ENCODE results near the gene VCP.

DNA sequence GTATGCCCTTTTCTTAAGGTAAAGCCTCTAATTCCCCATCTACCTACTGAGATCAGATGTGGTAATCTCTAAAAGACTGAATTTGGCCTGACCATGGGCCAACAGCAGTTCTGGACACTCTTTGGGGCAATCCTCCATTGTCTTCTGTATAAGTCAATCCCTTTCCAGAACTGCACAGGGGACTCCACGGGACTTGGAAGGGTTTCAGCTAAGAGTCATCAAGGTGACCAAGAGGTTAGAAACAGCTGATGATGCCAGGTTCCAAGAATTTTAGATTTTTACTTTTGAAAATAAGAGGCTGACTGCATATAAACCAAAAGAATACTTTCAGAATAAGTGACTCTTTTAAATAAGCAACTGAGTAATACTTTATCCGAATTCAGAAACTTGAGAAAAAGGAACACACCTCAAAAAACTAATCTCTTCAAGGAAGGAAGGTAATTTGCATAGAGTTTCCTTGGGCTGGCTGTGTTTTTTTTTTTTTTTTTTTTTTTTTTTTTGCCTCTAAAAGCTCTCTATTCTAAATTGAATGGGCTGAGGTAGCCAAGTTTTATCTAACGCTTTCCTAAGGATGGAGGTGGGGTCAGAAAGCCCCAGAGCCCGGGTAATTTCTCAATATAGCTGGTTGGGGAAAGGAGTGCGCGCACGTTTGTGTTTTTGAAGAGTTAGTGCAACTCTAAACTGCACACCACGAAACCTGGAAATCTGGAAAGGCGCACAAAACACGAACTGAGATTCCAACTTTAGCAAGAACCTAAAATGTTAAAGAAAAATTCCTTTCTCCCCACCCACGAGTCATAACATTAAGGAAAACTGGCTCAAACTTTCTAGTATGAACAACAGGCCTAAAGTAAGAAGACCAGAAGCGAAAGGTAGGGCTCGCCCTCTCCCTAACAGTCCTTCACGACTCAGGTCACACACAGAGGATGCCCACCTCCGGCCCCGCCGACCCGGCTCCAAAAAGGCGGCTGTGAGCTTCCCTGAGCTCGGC, 1.3 kb downstream of the VCP start:
- TF ChIP-seq, protein P1, sequence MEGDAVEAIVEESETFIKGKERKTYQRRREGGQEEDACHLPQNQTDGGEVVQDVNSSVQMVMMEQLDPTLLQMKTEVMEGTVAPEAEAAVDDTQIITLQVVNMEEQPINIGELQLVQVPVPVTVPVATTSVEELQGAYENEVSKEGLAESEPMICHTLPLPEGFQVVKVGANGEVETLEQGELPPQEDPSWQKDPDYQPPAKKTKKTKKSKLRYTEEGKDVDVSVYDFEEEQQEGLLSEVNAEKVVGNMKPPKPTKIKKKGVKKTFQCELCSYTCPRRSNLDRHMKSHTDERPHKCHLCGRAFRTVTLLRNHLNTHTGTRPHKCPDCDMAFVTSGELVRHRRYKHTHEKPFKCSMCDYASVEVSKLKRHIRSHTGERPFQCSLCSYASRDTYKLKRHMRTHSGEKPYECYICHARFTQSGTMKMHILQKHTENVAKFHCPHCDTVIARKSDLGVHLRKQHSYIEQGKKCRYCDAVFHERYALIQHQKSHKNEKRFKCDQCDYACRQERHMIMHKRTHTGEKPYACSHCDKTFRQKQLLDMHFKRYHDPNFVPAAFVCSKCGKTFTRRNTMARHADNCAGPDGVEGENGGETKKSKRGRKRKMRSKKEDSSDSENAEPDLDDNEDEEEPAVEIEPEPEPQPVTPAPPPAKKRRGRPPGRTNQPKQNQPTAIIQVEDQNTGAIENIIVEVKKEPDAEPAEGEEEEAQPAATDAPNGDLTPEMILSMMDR (IDR thresholded peaks at IDR 0.05), result no peak
- no peak for TF ChIP-seq EZH2 (IDR thresholded peaks at IDR 0.05; ENCODE audit: borderline replicate concordance, insufficient read depth, low read depth, low read length, poor library complexity, severe bottlenecking)
